GM12865 (cell line): ENCODE results near the gene FKBP2.

Experiments used
- DNase-seq: peaks from one replicate; pipeline ENCODE4 v3.0.0; 2010; ENCODE audit warnings: low read depth
- H3K4me3 ChIP-seq: 2 replicates; pipeline ENCODE4 v1.5.1; 2011; ENCODE audit warnings: mild to moderate bottlenecking, low read depth, low read length, control low read depth
- CTCF ChIP-seq: IDR thresholded peaks from 2 replicates; pipeline ENCODE4 v1.5.1; 2011; ENCODE audit warnings: low read length, control low read depth, low read depth, inconsistent platforms; ENCODE audit not compliant: insufficient read depth; ENCODE audit errors: missing control alignments

FKBP2 gene

GRCh38 chr11:64232967-64233315 lies 8.0 kb upstream of the FKBP2 start:
- no peak overlapping the region for H3K4me3 ChIP-seq
- no peak for TF ChIP-seq CTCF
- no peak for DNase-seq

DNA sequence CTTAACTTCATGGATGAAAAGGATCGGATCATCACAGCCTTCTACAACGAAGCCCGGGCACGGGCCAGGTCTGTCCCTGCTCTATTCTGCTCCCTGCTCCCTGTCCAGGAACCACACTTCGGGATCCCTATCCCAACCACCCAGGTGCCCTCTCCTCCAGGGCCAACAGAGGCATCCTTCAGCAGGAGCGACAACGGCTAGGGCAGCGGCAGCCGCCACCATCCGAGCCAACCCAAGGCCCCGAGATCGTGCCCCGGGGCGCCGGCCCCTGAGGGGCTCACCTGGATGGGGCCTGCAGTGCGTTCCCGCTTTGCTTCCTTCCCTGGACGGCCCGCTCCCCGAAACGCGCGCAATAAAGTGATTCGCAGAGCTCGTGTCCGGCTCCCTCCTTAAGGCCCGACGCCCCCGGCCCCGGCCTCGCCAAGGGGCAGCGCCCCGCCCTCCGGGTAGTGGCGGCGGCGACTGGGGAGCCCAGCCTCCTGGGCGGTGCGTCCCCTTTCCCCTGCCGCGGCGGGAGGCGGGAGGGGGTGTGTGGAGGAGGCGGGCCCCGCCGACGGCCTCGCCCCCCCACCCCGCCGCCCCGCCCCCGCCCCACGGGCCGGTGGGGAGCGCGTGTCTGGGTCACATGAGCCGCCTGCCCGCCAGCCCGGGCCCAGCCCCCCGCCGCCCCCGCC lies 6.8 kb upstream of the FKBP2 start, which contains the start of gene VEGFB:
VEGFB (plus strand) TSS at position 672 of the 674 bp plus-strand sequence. CDS start 250 bp downstream, outside the sequence.
- peak within 1 kb of the TSS; percentile 92 for H3K4me3 ChIP-seq
- DNase-seq: peak; percentile 75
- TF ChIP-seq CTCF: no peak

- peak overlapping the region; percentile 92 for H3K4me3 ChIP-seq
- no peak for TF ChIP-seq CTCF
- peak; percentile 50 for DNase-seq
These were observed 6.1 kb upstream of the FKBP2 start for GRCh38 chr11:64234647-64235379.

GRCh38 chr11:64235437-64236161 lies 5.3 kb upstream of the FKBP2 start:
- DNase-seq: no peak
- no peak for TF ChIP-seq CTCF

GRCh38 chr11:64237484-64237951 lies 3.4 kb upstream of the FKBP2 start:
- no peak for DNase-seq
- TF ChIP-seq CTCF: no peak
- no peak overlapping the region for H3K4me3 ChIP-seq

More at GRCh38 chr11:64235437-64236161, 5.3 kb upstream of the FKBP2 start:
- H3K4me3 ChIP-seq: peak overlapping the region; percentile 92

GRCh38 chr11:64238076-64238475 lies 2.8 kb upstream of the FKBP2 start:
- no peak for TF ChIP-seq CTCF
- H3K4me3 ChIP-seq: no peak overlapping the region
- peak; percentile 87 for DNase-seq
